ENCODE measurements around the gene MARCHF4. TPM values are rescaled to one million over a fixed set of nuclear protein-coding genes. Genes with fewer than 3 reads are reported as not detected.

MARCHF4 gene
- total and polyA plus RNA-seq, 2 experiments from 2014 or later: 0.45 to 1.1 TPM

DNA sequence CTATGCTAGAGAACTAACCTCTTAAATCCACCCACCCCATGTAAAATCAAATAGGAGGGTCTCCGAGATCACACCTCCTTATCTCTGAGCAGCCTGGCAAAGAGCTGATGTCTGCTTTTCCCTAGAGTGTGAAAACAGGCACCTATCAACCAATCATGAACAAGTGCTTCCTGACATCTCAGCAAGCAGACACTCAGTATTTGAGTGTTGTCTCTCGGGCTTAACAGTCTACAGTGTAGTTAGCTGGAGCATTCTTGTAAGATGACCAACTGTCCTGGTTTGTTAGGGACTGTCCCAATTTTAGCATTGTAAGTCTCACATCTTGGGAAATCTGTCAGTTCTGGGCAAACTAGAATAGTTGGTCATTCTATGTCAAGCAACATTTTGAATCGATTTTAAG lies 26.4 kb downstream of the MARCHF4 start:
- Histone ChIP-seq H3K4me3 (no peak overlapping the region), H3K9me2 (ENCODE audit: insufficient read depth) (peaks cover 16% of the 10 kb centered on the region; the same call in 1 of the 2 replicates), H3K4me1 (ENCODE audit: insufficient read depth) (peaks cover 50% of the 10 kb centered on the region), H3K27me3 (ENCODE audit: insufficient read depth) (no peaks in the 10 kb centered on the region), H4K20me1 (replicated peaks; ENCODE audit: insufficient read depth) (no peaks in the 10 kb centered on the region), H2AFZ (no peak overlapping the region), H3F3A (replicated peaks; ENCODE audit: low read depth) (no peaks in the 10 kb centered on the region), H3K36me3 (ENCODE audit: insufficient read depth) (no peaks in the 10 kb centered on the region), H3K4me2 (peak overlapping the region; percentile 67), H3K27ac (ENCODE audit: low read depth) (no peak overlapping the region), H3K79me2 (replicated peaks; ENCODE audit: insufficient read depth) (no peaks in the 10 kb centered on the region)
- H3K27ac Mint-ChIP-seq: no peak overlapping the region
- H3K4me1 Mint-ChIP-seq: peaks cover 68% of the 10 kb centered on the region
- H3K36me3 Mint-ChIP-seq (ENCODE audit: low read depth): no peaks in the 10 kb centered on the region
- H3K27me3 Mint-ChIP-seq (ENCODE audit: insufficient read depth, low read depth, poor library complexity): peaks cover 7% of the 10 kb centered on the region
- ATAC-seq (no peak), DNase-seq (ENCODE audit: low spot score) (no peak)
- no peak overlapping the region for H3K4me3 Mint-ChIP-seq
- TF ChIP-seq ZNF331 (CRISPR knock-in tag; IDR thresholded peaks at IDR 0.05; ENCODE audit: low read depth) (no peak), EZH2phosphoT487 (IDR thresholded peaks at IDR 0.05; ENCODE audit: unreplicated experiment) (no peak)
- no peaks in the 10 kb centered on the region for H3K9me3 Mint-ChIP-seq

DNA sequence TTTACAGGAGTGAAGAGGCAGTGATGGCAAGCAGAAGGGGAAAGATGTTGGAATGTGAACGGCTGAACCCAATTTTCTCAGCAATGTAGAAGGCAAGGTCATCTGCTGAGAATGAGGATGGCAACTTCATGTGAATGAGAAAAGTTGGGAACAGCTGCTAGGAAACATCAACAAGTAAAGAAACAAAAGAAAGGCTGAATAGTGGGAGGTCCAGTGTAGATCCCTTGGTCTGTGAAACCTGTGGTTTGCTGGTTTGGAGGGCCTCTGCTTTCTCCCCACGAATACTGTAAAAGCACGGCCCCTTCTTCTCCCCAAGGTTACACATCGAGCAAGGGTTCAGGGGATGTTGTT lies 27.4 kb downstream of the MARCHF4 start:
- Mint-ChIP-seq H3K4me1 (peaks cover 68% of the 10 kb centered on the region), H3K27ac (no peak overlapping the region), H3K4me3 (no peak overlapping the region), H3K36me3 (ENCODE audit: low read depth) (no peaks in the 10 kb centered on the region), H3K27me3 (ENCODE audit: insufficient read depth, low read depth, poor library complexity) (peaks cover 6% of the 10 kb centered on the region), H3K9me3 (no peaks in the 10 kb centered on the region)
- no peaks in the 10 kb centered on the region for H3K36me3 ChIP-seq (ENCODE audit: insufficient read depth)
- peak overlapping the region; percentile 2 for H2AFZ ChIP-seq
- H3K79me2 ChIP-seq (replicated peaks; ENCODE audit: insufficient read depth): no peaks in the 10 kb centered on the region
- peak overlapping the region; percentile 67 for H3K4me2 ChIP-seq
- peaks cover 2% of the 10 kb centered on the region; the same call in 1 of the 2 replicates for H3F3A ChIP-seq (replicated peaks; ENCODE audit: low read depth)
- H3K4me1 ChIP-seq (ENCODE audit: insufficient read depth): peaks cover 57% of the 10 kb centered on the region
- H3K9me2 ChIP-seq (ENCODE audit: insufficient read depth): peaks cover 16% of the 10 kb centered on the region; the same call in 1 of the 2 replicates
- H3K27ac ChIP-seq (ENCODE audit: low read depth): no peak overlapping the region
- 0 out of 2 replicates have a peak overlapping the region, but pooled peaks have one; percentile 28 for H3K4me3 ChIP-seq
- ATAC-seq (no peak), DNase-seq (ENCODE audit: low spot score) (peak; percentile 32)
- H3K27me3 ChIP-seq (ENCODE audit: insufficient read depth): no peaks in the 10 kb centered on the region
- H4K20me1 ChIP-seq (replicated peaks; ENCODE audit: insufficient read depth): no peaks in the 10 kb centered on the region
- TF ChIP-seq NANOG (IDR thresholded peaks at IDR 0.05; ENCODE audit: borderline replicate concordance): no peak
- no peak for TF ChIP-seq POLR2AphosphoS5 (IDR thresholded peaks at IDR 0.05; ENCODE audit: low read depth)
- TF ChIP-seq ZNF114 (CRISPR knock-in tag; IDR thresholded peaks at IDR 0.05): no peak
- TF ChIP-seq, protein P1, sequence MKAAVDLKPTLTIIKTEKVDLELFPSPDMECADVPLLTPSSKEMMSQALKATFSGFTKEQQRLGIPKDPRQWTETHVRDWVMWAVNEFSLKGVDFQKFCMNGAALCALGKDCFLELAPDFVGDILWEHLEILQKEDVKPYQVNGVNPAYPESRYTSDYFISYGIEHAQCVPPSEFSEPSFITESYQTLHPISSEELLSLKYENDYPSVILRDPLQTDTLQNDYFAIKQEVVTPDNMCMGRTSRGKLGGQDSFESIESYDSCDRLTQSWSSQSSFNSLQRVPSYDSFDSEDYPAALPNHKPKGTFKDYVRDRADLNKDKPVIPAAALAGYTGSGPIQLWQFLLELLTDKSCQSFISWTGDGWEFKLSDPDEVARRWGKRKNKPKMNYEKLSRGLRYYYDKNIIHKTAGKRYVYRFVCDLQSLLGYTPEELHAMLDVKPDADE (IDR thresholded peaks at IDR 0.05): no peak
- TF ChIP-seq ZNF462 (CRISPR knock-in tag; IDR thresholded peaks at IDR 0.05): no peak
- TF ChIP-seq, protein P2, sequence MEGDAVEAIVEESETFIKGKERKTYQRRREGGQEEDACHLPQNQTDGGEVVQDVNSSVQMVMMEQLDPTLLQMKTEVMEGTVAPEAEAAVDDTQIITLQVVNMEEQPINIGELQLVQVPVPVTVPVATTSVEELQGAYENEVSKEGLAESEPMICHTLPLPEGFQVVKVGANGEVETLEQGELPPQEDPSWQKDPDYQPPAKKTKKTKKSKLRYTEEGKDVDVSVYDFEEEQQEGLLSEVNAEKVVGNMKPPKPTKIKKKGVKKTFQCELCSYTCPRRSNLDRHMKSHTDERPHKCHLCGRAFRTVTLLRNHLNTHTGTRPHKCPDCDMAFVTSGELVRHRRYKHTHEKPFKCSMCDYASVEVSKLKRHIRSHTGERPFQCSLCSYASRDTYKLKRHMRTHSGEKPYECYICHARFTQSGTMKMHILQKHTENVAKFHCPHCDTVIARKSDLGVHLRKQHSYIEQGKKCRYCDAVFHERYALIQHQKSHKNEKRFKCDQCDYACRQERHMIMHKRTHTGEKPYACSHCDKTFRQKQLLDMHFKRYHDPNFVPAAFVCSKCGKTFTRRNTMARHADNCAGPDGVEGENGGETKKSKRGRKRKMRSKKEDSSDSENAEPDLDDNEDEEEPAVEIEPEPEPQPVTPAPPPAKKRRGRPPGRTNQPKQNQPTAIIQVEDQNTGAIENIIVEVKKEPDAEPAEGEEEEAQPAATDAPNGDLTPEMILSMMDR (conservative IDR thresholded peaks at IDR 0.05; ENCODE audit: low read depth in 2 of 2): no peak
- TF ChIP-seq CREB1 (CRISPR knock-in tag; IDR thresholded peaks at IDR 0.05; ENCODE audit: low read depth): no peak
- TF ChIP-seq EZH2phosphoT487 (IDR thresholded peaks at IDR 0.05; ENCODE audit: unreplicated experiment): no peak
- TF ChIP-seq STAT1 (IDR thresholded peaks at IDR 0.05; ENCODE audit: unreplicated experiment): no peak
- no peak for TF ChIP-seq JUNB (IDR thresholded peaks at IDR 0.05; ENCODE audit: unreplicated experiment)
